Chondrocyte (in vitro differentiated cells): ENCODE measurements around the gene IMMP2L. TPM values are rescaled to one million over a fixed set of nuclear protein-coding genes. Genes with fewer than 3 reads are reported as not detected.
"Not testable (repeated sequence)": the region's sequence is repeated elsewhere in the genome, so short reads cannot be mapped to it uniquely, and the experiment has no call there.

ENCODE experiments used
- DNase-seq: peaks from one replicate; pipeline ENCODE4 v3.0.0; 2021; ENCODE audit warnings: mixed read lengths, low spot score
- H3K27ac Mint-ChIP-seq: one replicate; pipeline ENCODE4 v1.8.0; 2021; ENCODE audit warnings: mild to moderate bottlenecking, moderate library complexity, mixed read lengths; ENCODE audit not compliant: unreplicated experiment
- H3K27me3 Mint-ChIP-seq: 2 replicates; pipeline ENCODE4 v1.8.0; 2021; ENCODE audit warnings: low read depth, mixed read lengths
- H3K36me3 Mint-ChIP-seq: 2 replicates; pipeline ENCODE4 v1.8.0; 2021; ENCODE audit warnings: low read depth, mixed read lengths
- H3K4me1 Mint-ChIP-seq: 2 replicates; pipeline ENCODE4 v1.8.0; 2021; ENCODE audit warnings: low read depth, mild to moderate bottlenecking, mixed read lengths
- H3K4me3 Mint-ChIP-seq: one replicate; pipeline ENCODE4 v1.8.0; 2021; ENCODE audit warnings: mild to moderate bottlenecking, moderate library complexity, mixed read lengths; ENCODE audit not compliant: unreplicated experiment
- H3K9me3 Mint-ChIP-seq: 2 replicates; pipeline ENCODE4 v1.8.0; 2021; ENCODE audit warnings: low read depth, mixed read lengths
- CTCF ChIP-seq: fragments of 200-600 bp; sonication (generic); IDR thresholded peaks from 2 replicates; pipeline ENCODE4 v1.5.0; 2021; ENCODE audit warnings: antibody characterized with exemption, mild to moderate bottlenecking, moderate library complexity
- total RNA-seq: library from RNA; stranded (reverse); gene quantifications from 3 replicates; pipeline ENCODE4 v1.2.1, GENCODE V29; 2021

The IMMP2L gene
- total RNA-seq, 1 donor from 2014 or later = 6.1 TPM

- no peak overlapping the region for H3K27ac Mint-ChIP-seq
- H3K4me1 Mint-ChIP-seq = no peaks in the 10 kb centered on the region
- no peak overlapping the region for H3K4me3 Mint-ChIP-seq
- peaks cover 6% of the 10 kb centered on the region for H3K9me3 Mint-ChIP-seq
- TF ChIP-seq CTCF = no peak
- DNase-seq = no peak
- H3K36me3 Mint-ChIP-seq = no peaks in the 10 kb centered on the region
- H3K27me3 Mint-ChIP-seq = no peaks in the 10 kb centered on the region
These were observed 52.2 kb downstream of the IMMP2L start for GRCh38 chr7:111510062-111510461.

- H3K4me1 Mint-ChIP-seq = no peaks in the 10 kb centered on the region
- peaks cover 6% of the 10 kb centered on the region for H3K9me3 Mint-ChIP-seq
- no peak for TF ChIP-seq CTCF
- no peak overlapping the region for H3K27ac Mint-ChIP-seq
- H3K4me3 Mint-ChIP-seq = no peak overlapping the region
- no peaks in the 10 kb centered on the region for H3K36me3 Mint-ChIP-seq
- DNase-seq = no peak
- H3K27me3 Mint-ChIP-seq = no peaks in the 10 kb centered on the region
These were observed 53.0 kb downstream of the IMMP2L start for GRCh38 chr7:111509288-111509687.

- H3K9me3 Mint-ChIP-seq = peaks cover 6% of the 10 kb centered on the region
- no peak overlapping the region for H3K27ac Mint-ChIP-seq
- H3K4me1 Mint-ChIP-seq = no peaks in the 10 kb centered on the region
- no peaks in the 10 kb centered on the region for H3K36me3 Mint-ChIP-seq
- no peak for DNase-seq
- H3K4me3 Mint-ChIP-seq = no peak overlapping the region
- no peaks in the 10 kb centered on the region for H3K27me3 Mint-ChIP-seq
- no peak for TF ChIP-seq CTCF
These were observed 53.9 kb downstream of the IMMP2L start for GRCh38 chr7:111508387-111508786.

- not testable (repeated sequence) for H3K36me3 Mint-ChIP-seq, H3K4me1 Mint-ChIP-seq, DNase-seq, H3K27me3 Mint-ChIP-seq, H3K27ac Mint-ChIP-seq, H3K4me3 Mint-ChIP-seq
- H3K9me3 Mint-ChIP-seq = peaks cover 11% of the 10 kb centered on the region
These were observed 56.9 kb downstream of the IMMP2L start for GRCh38 chr7:111505422-111505821.

GRCh38 chr7:111501799-111502198 lies 60.5 kb downstream of the IMMP2L start:
- not testable (repeated sequence) for DNase-seq, H3K27me3 Mint-ChIP-seq, H3K4me3 Mint-ChIP-seq, H3K36me3 Mint-ChIP-seq, H3K4me1 Mint-ChIP-seq, H3K27ac Mint-ChIP-seq
- H3K9me3 Mint-ChIP-seq = peaks cover 11% of the 10 kb centered on the region

- H3K36me3 Mint-ChIP-seq = peaks cover 6% of the 10 kb centered on the region
- peaks cover 11% of the 10 kb centered on the region for H3K9me3 Mint-ChIP-seq
- no peaks in the 10 kb centered on the region for H3K27me3 Mint-ChIP-seq
- DNase-seq = no peak
- TF ChIP-seq CTCF = no peak
- H3K4me1 Mint-ChIP-seq = no peaks in the 10 kb centered on the region
- H3K27ac Mint-ChIP-seq = no peak overlapping the region
- H3K4me3 Mint-ChIP-seq = no peak overlapping the region
These were observed 63.3 kb downstream of the IMMP2L start for GRCh38 chr7:111499027-111499426.
